Parathyroid adenoma (tissue), 2 donors: ENCODE measurements around the gene TTC21A.
A peak's percentile ranks its signal among the peaks of the same experiment; 100 is the strongest.

Experiments used
- H2AFZ ChIP-seq: fragments of 300-600 bp; sonication (generic); one replicate; pipeline ENCODE4 v1.7.0; 2017; ENCODE audit warnings: antibody characterized with exemption, mild to moderate bottlenecking
- H3K27ac ChIP-seq: fragments of 300-600 bp; sonication (generic); one replicate; pipeline ENCODE4 v1.7.0; 2017
- H3K27me3 ChIP-seq: fragments of 300-600 bp; sonication (generic); one replicate; pipeline ENCODE4 v1.7.0; 2017; ENCODE audit warnings: low read length; ENCODE audit not compliant: control insufficient read depth, insufficient read depth
- H3K36me3 ChIP-seq: fragments of 300-600 bp; sonication (generic); one replicate; pipeline ENCODE4 v1.7.0; 2017; ENCODE audit warnings: low read length; ENCODE audit not compliant: control insufficient read depth, insufficient read depth
- H3K4me1 ChIP-seq: fragments of 300-600 bp; sonication (generic); one replicate; pipeline ENCODE4 v1.7.0; 2017; ENCODE audit warnings: control low read depth
- H3K4me2 ChIP-seq: fragments of 300-600 bp; sonication (generic); one replicate; pipeline ENCODE4 v1.7.0; 2017; ENCODE audit warnings: low read length
- H3K4me3 ChIP-seq: fragments of 300-600 bp; sonication (generic); one replicate; pipeline ENCODE4 v1.7.0; 2017; ENCODE audit warnings: low read depth, low read length
- H3K79me2 ChIP-seq: fragments of 300-600 bp; sonication (generic); one replicate; pipeline ENCODE4 v1.7.0; 2017; ENCODE audit warnings: control low read depth
- H3K9ac ChIP-seq: fragments of 300-600 bp; sonication (generic); one replicate; pipeline ENCODE4 v1.7.0; 2017; ENCODE audit warnings: mild to moderate bottlenecking
- H3K9me3 ChIP-seq: fragments of 300-600 bp; sonication (generic); one replicate; pipeline ENCODE4 v1.7.0; 2017; ENCODE audit warnings: low read length; ENCODE audit not compliant: control insufficient read depth
- CTCF ChIP-seq: fragments of 300-600 bp; sonication (generic); IDR thresholded peaks from one replicate; pipeline ENCODE4 v1.7.0; 2017; ENCODE audit warnings: antibody characterized with exemption, mild to moderate bottlenecking
- donor health status: primary hyperparathyroidism.

TTC21A gene

GRCh38 chr3:39103791-39104552 lies 3.5 kb upstream of the TTC21A start:
- H3K4me1 ChIP-seq, result peaks cover 4% of the 10 kb centered on the region
- no peak overlapping the region for H3K27ac ChIP-seq
- no peak overlapping the region for H3K4me3 ChIP-seq
- no peaks in the 10 kb centered on the region for H3K36me3 ChIP-seq
- peaks cover 19% of the 10 kb centered on the region for H3K79me2 ChIP-seq
- TF ChIP-seq CTCF, result no peak
- H3K4me2 ChIP-seq, result no peak overlapping the region
- H3K27me3 ChIP-seq, result no peaks in the 10 kb centered on the region
- H2AFZ ChIP-seq, result no peak overlapping the region
- H3K9me3 ChIP-seq, result no peaks in the 10 kb centered on the region
- H3K9ac ChIP-seq, result no peak overlapping the region

- no peak for TF ChIP-seq CTCF
- H3K27ac ChIP-seq, result no peak overlapping the region
- H3K79me2 ChIP-seq, result peaks cover 19% of the 10 kb centered on the region
- H3K4me1 ChIP-seq, result peaks cover 4% of the 10 kb centered on the region
- H3K9me3 ChIP-seq, result no peaks in the 10 kb centered on the region
- H3K9ac ChIP-seq, result no peak overlapping the region
- no peaks in the 10 kb centered on the region for H3K27me3 ChIP-seq
- no peaks in the 10 kb centered on the region for H3K36me3 ChIP-seq
- H3K4me3 ChIP-seq, result no peak overlapping the region
- no peak overlapping the region for H3K4me2 ChIP-seq
- H2AFZ ChIP-seq, result no peak overlapping the region
These were observed 2.4 kb upstream of the TTC21A start for GRCh38 chr3:39104961-39105686.

- Histone ChIP-seq H3K27me3 (no peaks in the 10 kb centered on the region), H3K27ac (no peak overlapping the region), H3K79me2 (peaks cover 19% of the 10 kb centered on the region), H3K36me3 (no peaks in the 10 kb centered on the region), H3K4me2 (peak overlapping the region; percentile 98), H3K4me1 (peaks cover 4% of the 10 kb centered on the region), H3K4me3 (no peak overlapping the region), H2AFZ (no peak overlapping the region), H3K9me3 (no peaks in the 10 kb centered on the region), H3K9ac (no peak overlapping the region)
- no peak for TF ChIP-seq CTCF
These were observed 1.8 kb upstream of the TTC21A start for GRCh38 chr3:39105687-39106063.

- Histone ChIP-seq H3K4me2 (peak overlapping the region; percentile 98), H3K9ac (no peak overlapping the region), H3K36me3 (no peaks in the 10 kb centered on the region), H3K4me3 (peak overlapping the region; percentile 99), H3K79me2 (peaks cover 19% of the 10 kb centered on the region), H3K27me3 (no peaks in the 10 kb centered on the region), H3K4me1 (peaks cover 4% of the 10 kb centered on the region), H3K27ac (peak overlapping the region; percentile 34), H2AFZ (peak overlapping the region; percentile 79), H3K9me3 (no peaks in the 10 kb centered on the region)
- no peak for TF ChIP-seq CTCF
These were observed 1.1 kb upstream of the TTC21A start for GRCh38 chr3:39106281-39106811.
